GM19193 (cell line): ENCODE measurements around the gene DNAJC18.

Experiments
- POLR2A ChIP-seq: IDR thresholded peaks from 4 replicates; pipeline ENCODE4 v1.6.1; 2011; ENCODE audit not compliant: insufficient read depth, insufficient read length; ENCODE audit errors: extremely low read depth

Gene DNAJC18

GRCh38 chr5:139389701-139390638 lies 49.4 kb downstream of the DNAJC18 start, which contains the start of gene MZB1:
TSS of gene MZB1 (minus strand) at chr5:139389913. CDS start at chr5:139389856, 57 bp downstream.
- peak; percentile 95 for TF ChIP-seq POLR2A

- TF ChIP-seq POLR2A = no peak
Measured at GRCh38 chr5:139388198-139388821, 51.0 kb downstream of the DNAJC18 start.

GRCh38 chr5:139387611-139388197 lies 51.6 kb downstream of the DNAJC18 start:
- TF ChIP-seq POLR2A = no peak

GRCh38 chr5:139386050-139386438 lies 53.3 kb downstream of the DNAJC18 start:
- TF ChIP-seq POLR2A = no peak

GRCh38 chr5:139385061-139386049 lies 54.0 kb downstream of the DNAJC18 start:
- peak; percentile 36 for TF ChIP-seq POLR2A

GRCh38 chr5:139384591-139385051 lies 54.7 kb downstream of the DNAJC18 start:
- peak; percentile 23 for TF ChIP-seq POLR2A

- no peak for TF ChIP-seq POLR2A
Measured at GRCh38 chr5:139383993-139384590, 55.2 kb downstream of the DNAJC18 start.

- no peak for TF ChIP-seq POLR2A
Measured at GRCh38 chr5:139383275-139383992, 55.9 kb downstream of the DNAJC18 start, which contains the start of gene SLC23A1. TSS of gene SLC23A1 (minus strand) at chr5:139383297. CDS start at chr5:139383253, 44 bp downstream.

GRCh38 chr5:139382807-139383206 lies 56.5 kb downstream of the DNAJC18 start:
- peak; percentile 6 for TF ChIP-seq POLR2A

- no peak for TF ChIP-seq POLR2A
Measured at GRCh38 chr5:139381837-139382761, 57.2 kb downstream of the DNAJC18 start.

- no peak for TF ChIP-seq POLR2A
Measured at GRCh38 chr5:139379626-139380449, 59.5 kb downstream of the DNAJC18 start.
